Dermis blood vessel endothelial cell (primary cell): ENCODE measurements around the gene CSNK2A3. TPM values are rescaled to one million over a fixed set of nuclear protein-coding genes. Genes with fewer than 3 reads are reported as not detected.
"Not testable (repeated sequence)": the region's sequence is repeated elsewhere in the genome, so short reads cannot be mapped to it uniquely, and the experiment has no call there.

ENCODE experiments used
- DNase-seq: peaks from one replicate; pipeline ENCODE4 v3.0.0; 2010
- total RNA-seq: library from RNA; depleted of rRNA; stranded (reverse); fragments of >200 nt; gene quantifications from 2 replicates; pipeline ENCODE4 v1.2.3, GENCODE V29; 2014

Gene CSNK2A3
- 4.3 and 7.1 TPM in 2 replicates for total RNA-seq

GRCh38 chr11:11352878-11353277, at the start of gene CSNK2A3:
TSS of gene CSNK2A3 (minus strand) at chr11:11353250. CDS start at chr11:11353119, 131 bp downstream.
- not testable (repeated sequence) for DNase-seq

GRCh38 chr11:11401960-11402535, 49.0 kb upstream of the CSNK2A3 start:
- DNase-seq: no peak

GRCh38 chr11:11400635-11401232, 47.7 kb upstream of the CSNK2A3 start:
- peak; percentile 43 for DNase-seq

GRCh38 chr11:11400121-11400520, 47.1 kb upstream of the CSNK2A3 start:
- no peak for DNase-seq

- no peak for DNase-seq
Observed at GRCh38 chr11:11397781-11398180, 44.7 kb upstream of the CSNK2A3 start.

- DNase-seq: no peak
Observed at GRCh38 chr11:11397036-11397415, 44.0 kb upstream of the CSNK2A3 start.

- peak; percentile 37 for DNase-seq
Observed at GRCh38 chr11:11396301-11397035, 43.4 kb upstream of the CSNK2A3 start.

- no peak for DNase-seq
Observed at GRCh38 chr11:11395126-11395525, 42.1 kb upstream of the CSNK2A3 start.

GRCh38 chr11:11394241-11394640, 41.2 kb upstream of the CSNK2A3 start:
- no peak for DNase-seq

- peak; percentile 82 for DNase-seq
Observed at GRCh38 chr11:11391796-11392463, 38.9 kb upstream of the CSNK2A3 start.

- peak; percentile 4 for DNase-seq
Observed at GRCh38 chr11:11391169-11391568, 38.1 kb upstream of the CSNK2A3 start.

GRCh38 chr11:11390068-11390771, 37.2 kb upstream of the CSNK2A3 start:
- DNase-seq: no peak

- peak; percentile 36 for DNase-seq
Observed at GRCh38 chr11:11389238-11389637, 36.2 kb upstream of the CSNK2A3 start.

- no peak for DNase-seq
Observed at GRCh38 chr11:11387622-11388305, 34.7 kb upstream of the CSNK2A3 start.

- no peak for DNase-seq
Observed at GRCh38 chr11:11387207-11387606, 34.2 kb upstream of the CSNK2A3 start.

GRCh38 chr11:11384829-11385228, 31.8 kb upstream of the CSNK2A3 start:
- DNase-seq: no peak

GRCh38 chr11:11383995-11384394, 30.9 kb upstream of the CSNK2A3 start:
- no peak for DNase-seq

GRCh38 chr11:11382858-11383532, 29.9 kb upstream of the CSNK2A3 start:
- no peak for DNase-seq

- peak; percentile 80 for DNase-seq
Observed at GRCh38 chr11:11381471-11382105, 28.5 kb upstream of the CSNK2A3 start.

GRCh38 chr11:11380883-11381282, 27.8 kb upstream of the CSNK2A3 start:
- no peak for DNase-seq

GRCh38 chr11:11380340-11380739, 27.3 kb upstream of the CSNK2A3 start:
- no peak for DNase-seq
